Mesothelial cell of epicardium (in vitro differentiated cells): ENCODE data around the gene NUDT9. TPM values are rescaled to one million over a fixed set of nuclear protein-coding genes. Genes with fewer than 3 reads are reported as not detected.
"Not testable (repeated sequence)": the region's sequence is repeated elsewhere in the genome, so short reads cannot be mapped to it uniquely, and the experiment has no call there.

Source experiments
- DNase-seq, 2 experiments: peaks; one replicate each; pipeline ENCODE4 v3.0.0; 2021; ENCODE audit warnings: low spot score in 2 of 2; ENCODE audit not compliant: unreplicated experiment in 2 of 2
- H3K27ac Mint-ChIP-seq: 2 replicates; pipeline ENCODE4 v1.8.0; 2021; ENCODE audit warnings: mixed read lengths
- H3K27me3 Mint-ChIP-seq: 2 replicates; pipeline ENCODE4 v1.8.0; 2021; ENCODE audit warnings: low read depth, mixed read lengths
- H3K36me3 Mint-ChIP-seq: 2 replicates; pipeline ENCODE4 v1.8.0; 2021; ENCODE audit warnings: mixed read lengths
- H3K4me1 Mint-ChIP-seq: 2 replicates; pipeline ENCODE4 v1.8.0; 2021; ENCODE audit warnings: mixed read lengths
- H3K4me3 Mint-ChIP-seq: 2 replicates; pipeline ENCODE4 v1.8.0; 2021; ENCODE audit warnings: mild to moderate bottlenecking, moderate library complexity, mixed read lengths
- H3K9me3 Mint-ChIP-seq: 2 replicates; pipeline ENCODE4 v1.8.0; 2021; ENCODE audit warnings: mixed read lengths
- CTCF ChIP-seq: fragments of 200-600 bp; sonication (generic); IDR thresholded peaks from one replicate; pipeline ENCODE4 v1.5.0; 2021; ENCODE audit warnings: antibody characterized with exemption; ENCODE audit not compliant: unreplicated experiment
- total RNA-seq: library from RNA; stranded (reverse); gene quantifications from 3 replicates; pipeline ENCODE4 v1.2.1, GENCODE V29; 2021

Gene NUDT9
- total RNA-seq, 1 donor from 2014 or later, result 26.0 TPM

- Mint-ChIP-seq H3K27ac (no peak overlapping the region), H3K36me3 (peaks cover 4% of the 10 kb centered on the region), H3K4me1 (no peaks in the 10 kb centered on the region), H3K9me3 (peaks cover 7% of the 10 kb centered on the region), H3K4me3 (no peak overlapping the region), H3K27me3 (no peaks in the 10 kb centered on the region)
- DNase-seq, result no peak
- TF ChIP-seq CTCF, result no peak
Observed at GRCh38 chr4:87478732-87479250, 56.4 kb downstream of the NUDT9 start.

DNA sequence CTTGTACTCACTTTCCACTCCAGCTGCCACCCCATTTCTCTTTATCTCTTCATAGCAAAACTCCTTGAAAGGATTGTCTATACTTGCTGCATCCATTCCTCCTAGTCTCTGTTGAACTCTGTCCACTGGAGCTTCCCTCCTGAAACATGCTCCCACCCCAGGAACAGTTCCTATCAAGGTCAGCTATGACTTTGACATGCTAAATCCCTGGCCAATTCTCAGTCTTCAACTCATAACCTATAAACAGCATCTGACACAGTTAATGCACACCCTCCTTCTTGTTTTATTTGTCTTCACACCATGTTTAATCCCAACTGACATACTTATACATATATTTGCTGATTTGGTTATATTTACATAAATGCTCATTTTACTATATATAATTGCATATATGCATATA lies 59.0 kb downstream of the NUDT9 start:
- peaks cover 19% of the 10 kb centered on the region for H3K36me3 Mint-ChIP-seq
- peaks cover 30% of the 10 kb centered on the region for H3K9me3 Mint-ChIP-seq
- no peaks in the 10 kb centered on the region for H3K27me3 Mint-ChIP-seq
- H3K4me3 Mint-ChIP-seq, result no peak overlapping the region
- no peak for TF ChIP-seq CTCF
- H3K4me1 Mint-ChIP-seq, result no peaks in the 10 kb centered on the region
- no peak overlapping the region for H3K27ac Mint-ChIP-seq
- no peak for DNase-seq

DNA sequence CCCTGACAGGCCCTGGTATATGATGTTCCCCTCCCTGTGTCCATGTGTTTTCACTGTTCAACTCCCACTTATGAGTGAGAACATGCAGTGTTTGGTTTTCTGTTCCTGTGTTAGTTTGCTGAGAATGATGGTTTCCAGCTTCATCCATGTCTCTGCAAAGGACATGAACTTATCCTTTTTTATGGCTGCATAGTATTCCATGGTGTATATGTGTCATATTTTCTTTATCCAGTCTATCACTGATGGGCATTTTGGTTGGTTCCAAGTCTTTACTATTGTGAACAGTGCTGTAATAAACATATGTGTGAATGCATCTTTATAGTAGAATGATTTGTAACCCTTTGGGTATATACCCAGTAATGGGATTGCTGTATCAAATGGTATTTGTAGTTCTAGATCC lies 60.9 kb downstream of the NUDT9 start:
- peaks cover 46% of the 10 kb centered on the region for H3K9me3 Mint-ChIP-seq
- H3K27me3 Mint-ChIP-seq, DNase-seq, H3K4me1 Mint-ChIP-seq, H3K4me3 Mint-ChIP-seq, H3K27ac Mint-ChIP-seq: not testable (repeated sequence)
- H3K36me3 Mint-ChIP-seq, result peaks cover 28% of the 10 kb centered on the region

DNA sequence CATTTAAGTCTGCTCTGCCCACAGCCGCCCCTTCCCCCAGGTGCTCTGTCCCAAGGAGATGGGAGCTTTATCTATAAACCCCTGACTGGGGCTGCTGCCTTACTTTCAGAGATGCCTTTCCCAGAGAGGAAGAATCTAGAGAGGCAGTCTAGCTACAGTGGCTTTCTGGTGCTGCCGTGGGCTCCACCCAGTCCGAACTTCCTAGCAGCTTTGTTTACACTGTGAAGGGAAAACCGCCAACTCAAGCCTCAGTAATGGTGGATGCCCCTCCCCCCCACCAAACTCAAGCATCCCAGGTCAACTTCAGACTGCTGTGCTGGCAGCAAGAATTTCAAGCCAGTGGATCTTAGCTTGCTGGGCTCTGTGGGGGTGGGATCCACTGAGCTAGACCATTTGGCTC lies 66.3 kb downstream of the NUDT9 start:
- not testable (repeated sequence) for H3K27me3 Mint-ChIP-seq, H3K4me1 Mint-ChIP-seq, H3K27ac Mint-ChIP-seq, DNase-seq, H3K4me3 Mint-ChIP-seq
- Mint-ChIP-seq H3K9me3 (peaks cover 43% of the 10 kb centered on the region), H3K36me3 (peaks cover 31% of the 10 kb centered on the region)

GRCh38 chr4:87489678-87490077 lies 67.3 kb downstream of the NUDT9 start:
- DNase-seq, result no peak
- Mint-ChIP-seq H3K4me3 (no peak overlapping the region), H3K9me3 (peaks cover 39% of the 10 kb centered on the region), H3K27ac (no peak overlapping the region), H3K4me1 (peaks cover 2% of the 10 kb centered on the region), H3K27me3 (no peaks in the 10 kb centered on the region), H3K36me3 (peaks cover 28% of the 10 kb centered on the region)
- no peak for TF ChIP-seq CTCF

DNA sequence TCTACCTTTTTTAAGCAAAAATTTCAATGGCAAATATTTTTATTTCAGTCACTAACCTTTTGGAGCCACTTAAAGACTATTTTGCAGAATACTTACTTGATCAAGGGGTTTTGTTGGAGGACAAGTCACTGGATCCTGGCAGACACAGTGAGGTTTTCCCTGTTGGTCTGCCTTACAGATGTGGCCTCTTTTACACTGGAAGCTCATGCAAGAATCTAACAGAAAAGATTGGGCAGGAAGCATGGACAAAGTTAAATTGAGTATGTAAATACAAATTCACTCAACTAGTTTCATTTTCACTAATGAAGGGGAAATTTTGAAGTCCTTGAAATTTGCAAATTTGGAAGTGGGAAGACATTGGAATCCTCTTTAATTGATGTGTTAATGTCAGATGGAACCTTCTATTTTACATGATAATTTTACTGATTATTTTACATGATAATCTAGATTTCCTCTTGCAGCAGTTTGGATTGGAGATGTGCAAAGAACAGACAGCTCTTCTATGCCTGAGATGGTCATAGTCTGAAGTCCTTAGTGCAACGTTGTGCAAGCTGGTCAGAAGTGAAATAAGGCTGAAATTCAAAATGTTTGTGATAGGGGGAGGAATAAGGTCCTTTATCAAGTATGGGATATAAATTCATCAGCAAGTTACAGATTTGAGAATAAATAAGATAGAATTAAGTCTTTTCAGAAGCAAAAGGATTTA lies 68.4 kb downstream of the NUDT9 start:
- Mint-ChIP-seq H3K36me3 (peaks cover 24% of the 10 kb centered on the region), H3K27ac (no peak overlapping the region), H3K9me3 (peaks cover 30% of the 10 kb centered on the region), H3K4me1 (peaks cover 2% of the 10 kb centered on the region), H3K4me3 (no peak overlapping the region), H3K27me3 (no peaks in the 10 kb centered on the region)
- no peak for DNase-seq
- TF ChIP-seq CTCF, result no peak
